NT2/D1 (cell line): Measurements from ENCODE around the gene TOMM7.

Experiments
- SUZ12 ChIP-seq: IDR thresholded peaks from 2 replicates; pipeline ENCODE4 v1.6.1; 2011; ENCODE audit not compliant: insufficient read length, insufficient read depth; ENCODE audit errors: extremely low read depth
- YY1 ChIP-seq: IDR thresholded peaks from 2 replicates; pipeline ENCODE4 v1.6.1; 2011; ENCODE audit not compliant: insufficient read length, insufficient read depth
- ZNF274 ChIP-seq: IDR thresholded peaks from 2 replicates; pipeline ENCODE4 v1.6.1; 2011; ENCODE audit warnings: mild to moderate bottlenecking, low read depth, low read length

DNA sequence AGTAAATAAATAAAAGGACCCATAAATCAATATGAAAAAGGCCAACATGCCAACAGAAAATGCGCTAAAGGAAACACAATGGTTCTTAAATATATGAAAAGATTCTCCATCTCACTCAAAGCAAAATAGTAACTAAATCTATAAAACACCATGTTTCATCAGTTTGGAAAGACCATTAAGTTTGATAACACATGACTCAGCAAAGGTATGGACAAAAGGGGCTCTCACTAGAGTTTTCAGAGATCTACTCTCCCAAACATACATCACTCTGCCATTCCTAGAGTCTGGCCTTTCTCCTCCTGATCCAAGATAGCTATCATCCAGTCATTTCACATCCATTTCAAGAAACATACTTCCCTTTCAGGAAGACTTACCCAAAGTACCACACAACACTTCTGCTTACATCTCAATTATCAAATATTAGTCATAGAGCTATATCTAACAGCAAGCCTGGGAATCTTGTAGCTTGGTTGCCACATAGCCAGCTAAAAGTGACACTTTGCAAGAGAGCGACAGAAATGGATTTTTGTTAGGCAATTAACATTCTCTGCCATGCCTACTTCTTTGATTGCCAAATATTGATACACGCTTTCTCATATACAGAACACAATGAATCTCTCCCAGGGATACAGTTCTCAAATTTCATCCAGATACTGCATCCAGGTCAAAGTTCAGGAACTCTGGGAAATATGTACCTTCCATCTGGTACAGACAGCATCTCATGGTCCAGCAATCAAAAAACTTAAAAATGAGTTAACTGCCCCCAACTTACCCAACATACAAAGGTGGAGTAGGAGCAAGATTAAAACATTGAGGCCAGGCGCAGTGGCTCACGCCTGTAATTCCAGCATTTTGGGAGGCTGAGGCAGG, 28.8 kb downstream of the TOMM7 start:
- TF ChIP-seq SUZ12 (no peak), ZNF274 (no peak), YY1 (no peak)
